Activated CD4-positive, CD25-positive, alpha-beta regulatory T cell treated with anti-CD3 and anti-CD28 coated beads, Interleukin-2, amount 50 U/mL, for 72 hours (primary cell): Measurements from ENCODE around the gene C1S.
"Not testable (repeated sequence)": the region's sequence is repeated elsewhere in the genome, so short reads cannot be mapped to it uniquely, and the experiment has no call there.

Experiments
- DNase-seq: peaks from one replicate; pipeline ENCODE4 v3.0.0; 2021

C1S gene

DNA sequence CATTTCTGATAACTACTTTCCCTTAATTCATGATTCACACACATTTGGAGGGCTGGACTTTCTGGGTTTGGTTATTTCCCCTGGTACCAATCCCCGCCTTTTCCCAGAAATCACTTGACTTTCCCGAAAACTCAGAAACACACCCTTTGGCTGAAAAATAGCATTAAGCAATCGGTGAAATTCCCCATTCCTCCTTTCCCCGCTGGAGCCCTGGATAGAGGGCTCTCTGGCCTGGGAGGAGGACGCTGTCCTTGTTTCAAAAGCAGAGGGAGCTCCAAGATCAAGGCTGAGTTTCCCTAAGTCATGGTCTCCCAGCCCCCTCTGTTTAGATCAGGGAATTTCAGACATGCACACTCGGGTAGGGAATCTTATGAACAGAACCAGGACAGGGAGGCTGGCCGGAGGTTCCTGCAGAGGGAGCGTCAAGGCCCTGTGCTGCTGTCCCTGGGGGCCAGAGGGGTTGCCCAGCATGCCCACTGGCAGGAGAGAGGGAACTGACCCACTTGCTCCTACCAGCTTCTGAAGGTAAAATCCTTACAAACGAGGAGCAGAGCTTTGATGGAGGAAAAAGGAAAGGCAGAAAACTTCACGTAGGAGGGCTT lies at the start of gene C1S:
C1S (plus strand) TSS at position 366 of the 602 bp plus-strand sequence. CDS start 1,195 bp downstream, outside the sequence.
- no peak for DNase-seq

DNA sequence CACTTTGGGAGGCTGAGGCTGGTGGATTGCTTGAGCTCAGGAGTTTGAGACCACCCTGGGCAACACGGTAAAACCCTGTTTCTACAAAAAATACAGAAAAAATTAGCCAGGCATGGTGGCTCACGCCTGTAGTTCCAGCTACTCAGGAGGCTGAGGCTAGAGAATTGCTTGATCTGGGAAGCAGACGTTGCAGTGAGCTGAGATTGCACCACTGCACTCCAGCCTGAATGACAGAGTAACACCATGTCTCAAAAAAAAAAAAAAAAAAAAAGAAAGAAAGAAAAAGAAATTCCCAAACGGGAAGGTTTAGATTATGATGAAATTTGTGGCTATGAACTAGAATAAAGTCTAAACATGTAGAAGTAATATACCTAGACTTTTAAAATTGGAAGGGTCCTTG lies 49.1 kb upstream of the C1S start:
- not testable (repeated sequence) for DNase-seq

- DNase-seq = no peak
Observed at GRCh38 chr12:7012024-7012607, 48.4 kb upstream of the C1S start.

DNA sequence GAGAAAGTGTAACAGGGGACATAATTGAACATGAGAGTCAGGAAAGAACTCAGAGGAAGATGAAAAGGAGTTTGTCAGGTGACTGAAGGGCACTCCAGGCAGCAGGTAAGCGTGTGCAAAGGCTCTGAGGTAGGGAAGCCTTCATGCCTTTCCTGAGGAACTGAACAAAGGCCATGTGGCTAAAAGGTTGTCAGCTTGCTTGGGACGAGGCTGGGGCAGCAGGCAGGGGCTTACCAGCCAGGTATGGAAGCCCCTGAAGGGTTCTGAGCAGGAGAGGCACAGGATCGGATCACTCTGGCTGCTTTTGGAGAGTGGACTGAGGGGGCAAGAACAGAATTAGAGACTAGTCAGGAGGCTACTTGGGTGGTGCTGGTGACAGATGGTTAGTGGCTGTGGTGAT lies 47.4 kb upstream of the C1S start:
- DNase-seq = no peak

DNA sequence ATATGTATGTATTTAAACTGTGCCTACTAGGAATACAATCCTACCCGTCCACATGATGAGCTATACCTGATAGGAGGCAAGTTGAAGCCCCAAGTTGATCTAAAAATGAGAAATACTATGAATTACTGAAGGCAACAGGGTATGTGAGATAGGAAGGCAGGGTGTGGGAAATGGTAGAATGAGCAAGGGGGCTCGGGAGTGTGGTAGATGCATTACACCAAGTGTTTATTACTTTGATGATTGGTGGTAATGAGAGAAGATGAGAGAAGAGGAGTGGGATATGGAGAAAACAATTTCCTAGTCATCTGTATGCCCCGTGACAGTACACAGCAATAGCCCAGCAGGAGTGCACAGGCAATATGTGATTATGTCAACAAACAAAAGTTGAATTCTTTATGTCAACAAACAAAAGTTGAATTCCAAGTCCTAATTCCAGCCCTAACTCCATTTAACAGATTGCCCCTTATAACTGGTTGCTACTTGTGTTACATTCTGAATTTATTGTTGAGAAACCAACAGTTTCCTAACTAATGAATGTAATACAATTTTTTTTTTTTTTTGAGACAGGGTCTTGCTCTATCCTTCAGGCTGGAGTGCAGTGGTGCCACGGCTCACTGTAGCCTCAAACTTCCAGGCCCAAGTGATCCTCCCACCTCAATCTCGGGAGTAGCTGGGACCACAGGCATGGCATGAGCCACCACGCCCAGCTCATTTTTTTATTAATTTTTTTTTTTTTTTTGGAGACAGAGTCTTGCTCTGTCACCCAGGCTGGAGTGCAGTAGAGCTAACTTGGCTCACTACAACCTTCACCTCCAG lies 44.8 kb upstream of the C1S start:
- DNase-seq = no peak

GRCh38 chr12:7016958-7017571 lies 43.5 kb upstream of the C1S start:
- no peak for DNase-seq

DNA sequence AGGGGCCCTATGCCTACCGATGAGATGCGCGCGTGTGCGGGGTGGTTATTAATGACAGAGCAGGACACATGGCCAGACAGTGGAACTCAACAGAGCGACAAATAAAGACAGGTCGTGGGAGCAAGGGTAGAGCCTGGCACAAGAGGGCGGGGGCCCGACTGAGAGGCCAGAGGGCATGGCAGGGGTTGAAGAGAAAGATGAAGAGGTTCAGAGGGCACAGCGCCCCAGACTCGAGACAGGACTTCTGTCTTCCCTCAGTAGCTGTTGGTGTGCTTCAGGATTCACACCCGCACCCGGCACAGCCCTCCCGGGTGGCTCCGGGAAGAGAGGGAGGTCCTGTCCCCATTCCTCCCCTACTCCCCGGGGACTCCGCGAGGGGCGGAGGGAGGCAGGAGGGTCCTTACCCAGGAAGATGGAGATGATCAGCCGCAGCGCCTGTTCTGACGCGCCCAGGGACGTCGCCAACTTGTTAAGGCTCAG lies 42.6 kb upstream of the C1S start:
- no peak for DNase-seq

GRCh38 chr12:7018350-7019042 lies 42.0 kb upstream of the C1S start, which contains the start of gene LPCAT3:
Gene LPCAT3, minus strand, starts transcription at chr12:7018476. Its CDS starts 52 bp downstream, at chr12:7018424.
- peak; percentile 96 for DNase-seq

GRCh38 chr12:7019043-7019569 lies 41.4 kb upstream of the C1S start:
- no peak for DNase-seq

- no peak for DNase-seq
Observed at GRCh38 chr12:7021956-7022355, 38.6 kb upstream of the C1S start.

DNA sequence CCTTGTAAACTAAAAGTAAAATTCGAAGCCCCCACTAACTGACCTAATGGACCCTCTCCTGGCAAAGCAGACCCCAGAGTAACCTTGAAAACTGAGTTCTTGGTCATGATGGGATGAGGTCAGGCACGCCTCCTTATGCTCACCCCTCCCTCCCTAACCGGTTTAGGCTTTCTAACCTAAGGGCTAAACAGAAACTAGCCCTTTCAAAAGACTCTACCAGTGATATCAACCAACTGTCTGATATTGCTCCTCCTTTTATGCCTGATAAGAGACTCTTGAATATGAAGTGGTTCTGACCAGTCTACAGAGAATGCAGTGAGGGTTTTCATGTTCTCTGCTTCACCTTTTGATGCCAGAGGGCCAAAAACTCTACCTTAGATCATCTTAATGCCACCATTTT lies 37.4 kb upstream of the C1S start:
- no peak for DNase-seq

- DNase-seq = no peak
Observed at GRCh38 chr12:7026854-7027253, 33.7 kb upstream of the C1S start.

DNA sequence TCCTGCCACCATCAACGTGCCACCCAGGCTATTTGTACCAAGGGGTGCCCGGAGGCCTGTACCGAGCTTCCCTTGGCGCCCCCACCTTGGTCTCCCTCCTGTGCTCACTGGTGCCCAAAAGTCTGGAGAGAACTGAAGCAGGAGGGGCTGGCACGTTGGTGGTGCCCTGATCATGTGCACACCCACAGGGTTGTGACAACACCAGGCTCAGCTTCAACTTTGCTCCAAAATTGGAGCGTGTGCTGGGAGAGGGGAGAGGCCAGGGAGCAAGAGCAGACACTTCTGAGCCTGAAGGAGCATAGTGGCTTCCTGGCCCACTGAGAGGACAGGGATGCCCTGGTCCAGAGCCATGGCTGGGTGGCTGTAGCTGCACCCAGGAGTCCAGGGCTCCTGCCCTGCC lies 29.2 kb upstream of the C1S start:
- no peak for DNase-seq

DNA sequence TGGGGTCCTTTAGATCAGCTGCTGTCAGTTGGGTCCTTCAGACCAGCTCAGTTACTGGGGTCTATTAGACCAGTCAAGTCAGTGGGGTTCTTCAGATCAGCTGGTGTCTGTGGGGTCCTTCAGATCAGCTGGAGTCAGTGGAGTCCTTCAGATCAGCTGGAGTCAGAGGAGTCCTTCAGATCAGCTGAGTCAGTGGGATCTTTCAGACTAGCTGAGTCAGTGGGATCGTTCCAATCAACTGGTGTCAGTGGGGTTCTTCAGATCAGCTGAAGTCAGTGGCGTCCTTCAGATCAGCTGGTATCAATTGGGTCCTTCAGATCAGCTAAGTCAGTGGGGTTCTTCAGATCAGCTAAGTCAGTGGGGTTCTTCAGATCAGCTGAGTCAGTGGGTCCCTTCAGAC lies 27.5 kb upstream of the C1S start:
- no peak for DNase-seq

- DNase-seq = no peak
Observed at GRCh38 chr12:7034464-7034863, 26.1 kb upstream of the C1S start.

- no peak for DNase-seq
Observed at GRCh38 chr12:7035463-7035862, 25.1 kb upstream of the C1S start.

DNA sequence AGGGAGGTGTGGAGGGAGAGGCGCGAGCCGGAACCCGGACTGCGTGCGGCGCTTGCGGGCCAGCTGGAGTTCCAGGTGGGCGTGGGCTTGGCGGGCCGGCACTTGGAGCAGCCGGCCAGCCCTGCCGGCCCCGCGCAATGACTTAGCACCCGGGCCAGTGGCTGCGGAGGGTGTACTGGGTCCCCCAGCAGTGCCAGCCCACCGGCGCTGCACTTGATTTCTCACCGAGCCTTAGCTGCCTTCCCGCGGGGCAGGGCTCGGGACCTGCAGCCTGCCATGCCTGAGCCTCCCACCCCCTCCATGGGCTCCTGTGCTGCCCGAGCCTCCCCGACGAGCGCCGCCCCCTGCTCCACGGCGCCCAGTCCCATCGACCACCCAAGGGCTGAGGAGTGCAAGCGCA lies 23.1 kb upstream of the C1S start:
- DNase-seq = not testable (repeated sequence)

- no peak for DNase-seq
Observed at GRCh38 chr12:7038591-7038990, 21.9 kb upstream of the C1S start.

GRCh38 chr12:7039403-7039802 lies 21.1 kb upstream of the C1S start:
- DNase-seq = no peak

DNA sequence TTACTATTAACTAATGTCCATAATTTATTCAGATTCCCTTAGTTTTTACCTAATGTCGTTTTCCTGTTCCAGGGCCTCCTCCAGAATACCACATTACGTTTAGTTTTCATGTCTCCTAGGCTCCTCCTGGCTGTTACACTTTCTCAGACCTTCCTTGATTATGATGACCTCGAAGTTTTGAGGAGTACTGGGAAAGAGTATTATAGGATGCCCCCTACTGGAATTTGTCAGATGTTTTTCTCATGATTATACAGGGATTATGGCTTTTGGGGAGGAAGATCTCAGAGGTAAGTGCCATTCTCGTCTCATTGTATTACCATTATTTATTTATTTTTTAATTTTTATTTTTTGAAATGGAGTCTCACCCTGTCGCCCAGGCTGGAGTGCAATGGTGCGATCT lies 17.7 kb upstream of the C1S start:
- no peak for DNase-seq

- no peak for DNase-seq
Observed at GRCh38 chr12:7045913-7046312, 14.6 kb upstream of the C1S start.

GRCh38 chr12:7046383-7047105 lies 14.0 kb upstream of the C1S start:
- DNase-seq = no peak
